Measurements from ENCODE around the gene ATRN. TPM values are rescaled to one million over a fixed set of nuclear protein-coding genes. Genes with fewer than 3 reads are reported as not detected.

The ATRN gene
- total RNA-seq, 2 experiments from 2014 or later = 0.09 to 4.5 TPM

- H3K4me3 ChIP-seq (ENCODE audit: low read depth, low read length, poor library complexity, severe bottlenecking) = no peak overlapping the region
- no peak overlapping the region for H2AFZ ChIP-seq (ENCODE audit: low read length)
- H3K4me1 ChIP-seq (ENCODE audit: insufficient read depth, low read length, poor library complexity, severe bottlenecking) = no peaks in the 10 kb centered on the region
- no TSS peak for BruUV-seq (replicated peaks)
- no peak overlapping the region for H3K4me2 ChIP-seq (ENCODE audit: low read length)
- H3K9me3 ChIP-seq (ENCODE audit: low read length) = no peaks in the 10 kb centered on the region
- no peaks in the 10 kb centered on the region for H4K20me1 ChIP-seq (ENCODE audit: insufficient read depth, low read length)
- TF ChIP-seq EZH2phosphoT487 (IDR thresholded peaks at IDR 0.05; ENCODE audit: borderline replicate concordance, low read depth, low read length) = no peak
- TF ChIP-seq CTCF (conservative IDR thresholded peaks at IDR 0.05; ENCODE audit: low read length) = no peak
- no peak for DNase-seq (ENCODE audit: low spot score)
- CTCF ChIA-PET (ENCODE audit: unreplicated experiment) = no interaction called here
- intact Hi-C loops (cut with micrococcal nuclease; ENCODE audit: unreplicated experiment) = no loop called here
- POLR2A ChIA-PET = no interaction called here
- H3K27ac ChIP-seq (ENCODE audit: low read depth, low read length, poor library complexity, severe bottlenecking) = no peak overlapping the region
- H3K9me2 ChIP-seq (ENCODE audit: insufficient read depth, low read length) = no peaks in the 10 kb centered on the region
- H3K36me3 ChIP-seq (ENCODE audit: insufficient read depth, low read length) = no peaks in the 10 kb centered on the region
- no peaks in the 10 kb centered on the region for H3K79me2 ChIP-seq (ENCODE audit: insufficient read depth, low read depth, low read length)
Measured at GRCh38 chr20:3686421-3686820, 215.6 kb downstream of the ATRN start.

GRCh38 chr20:3686867-3687321, 216.1 kb downstream of the ATRN start:
- no peak overlapping the region for H2AFZ ChIP-seq (ENCODE audit: low read length)
- no peak overlapping the region for H3K4me3 ChIP-seq (ENCODE audit: low read depth, low read length, poor library complexity, severe bottlenecking)
- no peak overlapping the region for H3K4me2 ChIP-seq (ENCODE audit: low read length)
- intact Hi-C loops (cut with micrococcal nuclease; ENCODE audit: unreplicated experiment) = no loop called here
- no peak for DNase-seq (ENCODE audit: low spot score)
- no peaks in the 10 kb centered on the region for H3K4me1 ChIP-seq (ENCODE audit: insufficient read depth, low read length, poor library complexity, severe bottlenecking)
- no peaks in the 10 kb centered on the region for H3K9me2 ChIP-seq (ENCODE audit: insufficient read depth, low read length)
- POLR2A ChIA-PET = no interaction called here
- TF ChIP-seq CTCF (conservative IDR thresholded peaks at IDR 0.05; ENCODE audit: low read length) (no peak), EZH2phosphoT487 (IDR thresholded peaks at IDR 0.05; ENCODE audit: borderline replicate concordance, low read depth, low read length) (no peak)
- BruUV-seq (replicated peaks) = no TSS peak
- no peaks in the 10 kb centered on the region for H4K20me1 ChIP-seq (ENCODE audit: insufficient read depth, low read length)
- H3K36me3 ChIP-seq (ENCODE audit: insufficient read depth, low read length) = no peaks in the 10 kb centered on the region
- H3K27ac ChIP-seq (ENCODE audit: low read depth, low read length, poor library complexity, severe bottlenecking) = no peak overlapping the region
- H3K9me3 ChIP-seq (ENCODE audit: low read length) = no peaks in the 10 kb centered on the region
- CTCF ChIA-PET (ENCODE audit: unreplicated experiment) = no interaction called here
- no peaks in the 10 kb centered on the region for H3K79me2 ChIP-seq (ENCODE audit: insufficient read depth, low read depth, low read length)

GRCh38 chr20:3687655-3688054, 216.8 kb downstream of the ATRN start:
- H3K79me2 ChIP-seq (ENCODE audit: insufficient read depth, low read depth, low read length) = no peaks in the 10 kb centered on the region
- POLR2A ChIA-PET = interaction anchor here (0.7 kb wide), 1 partner anchor 910 kb away, joined by 3 read pairs; no protein-coding TSS in a partner anchor
- DNase-seq (ENCODE audit: low spot score) = no peak
- CTCF ChIA-PET (ENCODE audit: unreplicated experiment) = no interaction called here
- H3K9me2 ChIP-seq (ENCODE audit: insufficient read depth, low read length) = no peaks in the 10 kb centered on the region
- H2AFZ ChIP-seq (ENCODE audit: low read length) = no peak overlapping the region
- no peak for TF ChIP-seq CTCF (conservative IDR thresholded peaks at IDR 0.05; ENCODE audit: low read length)
- no peak for TF ChIP-seq EZH2phosphoT487 (IDR thresholded peaks at IDR 0.05; ENCODE audit: borderline replicate concordance, low read depth, low read length)
- H3K4me1 ChIP-seq (ENCODE audit: insufficient read depth, low read length, poor library complexity, severe bottlenecking) = no peaks in the 10 kb centered on the region
- no peak overlapping the region for H3K4me2 ChIP-seq (ENCODE audit: low read length)
- no TSS peak for BruUV-seq (replicated peaks)
- no peaks in the 10 kb centered on the region for H3K9me3 ChIP-seq (ENCODE audit: low read length)
- H3K4me3 ChIP-seq (ENCODE audit: low read depth, low read length, poor library complexity, severe bottlenecking) = no peak overlapping the region
- no peak overlapping the region for H3K27ac ChIP-seq (ENCODE audit: low read depth, low read length, poor library complexity, severe bottlenecking)
- intact Hi-C loops (cut with micrococcal nuclease; ENCODE audit: unreplicated experiment) = no loop called here
- H3K36me3 ChIP-seq (ENCODE audit: insufficient read depth, low read length) = no peaks in the 10 kb centered on the region
- no peaks in the 10 kb centered on the region for H4K20me1 ChIP-seq (ENCODE audit: insufficient read depth, low read length)

Data from OCI-LY7 (cell line).